Kidney tubule cell (primary cell): ENCODE data around the gene MMUT.
"Not testable (repeated sequence)": the region's sequence is repeated elsewhere in the genome, so short reads cannot be mapped to it uniquely, and the experiment has no call there.

Source experiments
- DNase-seq: peaks from one replicate; pipeline ENCODE4 v3.0.0-alpha.2; 2018; ENCODE audit warnings: low spot score

Gene MMUT

GRCh38 chr6:49423817-49424216, 39.2 kb downstream of the MMUT start:
- DNase-seq, result peak; percentile 34

DNA sequence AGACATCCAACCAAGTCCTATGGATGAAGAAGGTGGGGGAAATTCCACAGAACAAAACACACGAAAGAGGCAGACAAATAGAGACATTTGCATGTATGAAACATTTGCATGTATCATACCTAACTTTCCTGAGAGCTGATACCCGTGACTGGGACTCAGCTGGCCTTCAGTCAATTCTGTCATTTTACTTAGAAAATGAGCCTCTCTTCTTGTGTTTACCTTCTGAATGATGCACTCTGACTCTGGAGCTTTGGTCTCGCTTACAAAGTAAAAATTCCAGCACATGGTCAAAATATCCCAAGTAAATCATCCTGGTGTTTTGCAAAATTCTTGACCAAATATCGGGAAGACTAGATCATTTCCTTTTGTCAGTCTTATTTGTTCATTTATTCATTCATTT, 46.9 kb downstream of the MMUT start:
- DNase-seq, result peak; percentile 3

- DNase-seq, result peak; percentile 44
These were observed 47.7 kb downstream of the MMUT start for GRCh38 chr6:49415358-49415757.

DNA sequence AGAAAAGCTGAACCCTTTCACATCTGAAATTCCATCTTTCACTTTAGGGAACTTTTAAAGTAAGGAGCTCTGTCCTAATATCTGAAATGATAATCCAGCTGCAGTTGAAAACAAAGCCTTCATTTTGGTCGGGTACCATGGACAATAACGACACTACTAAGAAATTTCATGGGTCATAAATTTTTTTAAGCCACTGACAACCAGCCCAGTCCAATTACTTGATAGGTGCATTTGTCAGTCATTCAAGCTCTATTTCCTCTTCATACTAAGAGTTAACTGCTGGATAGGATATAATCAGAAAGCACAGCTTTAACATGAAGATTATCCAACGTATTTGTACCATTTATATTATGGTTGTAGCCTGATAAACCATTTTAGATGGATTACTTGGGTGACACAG, 52.5 kb downstream of the MMUT start:
- peak; percentile 64 for DNase-seq

GRCh38 chr6:49409951-49410542, 53.0 kb downstream of the MMUT start:
- DNase-seq, result peak; percentile 79

DNA sequence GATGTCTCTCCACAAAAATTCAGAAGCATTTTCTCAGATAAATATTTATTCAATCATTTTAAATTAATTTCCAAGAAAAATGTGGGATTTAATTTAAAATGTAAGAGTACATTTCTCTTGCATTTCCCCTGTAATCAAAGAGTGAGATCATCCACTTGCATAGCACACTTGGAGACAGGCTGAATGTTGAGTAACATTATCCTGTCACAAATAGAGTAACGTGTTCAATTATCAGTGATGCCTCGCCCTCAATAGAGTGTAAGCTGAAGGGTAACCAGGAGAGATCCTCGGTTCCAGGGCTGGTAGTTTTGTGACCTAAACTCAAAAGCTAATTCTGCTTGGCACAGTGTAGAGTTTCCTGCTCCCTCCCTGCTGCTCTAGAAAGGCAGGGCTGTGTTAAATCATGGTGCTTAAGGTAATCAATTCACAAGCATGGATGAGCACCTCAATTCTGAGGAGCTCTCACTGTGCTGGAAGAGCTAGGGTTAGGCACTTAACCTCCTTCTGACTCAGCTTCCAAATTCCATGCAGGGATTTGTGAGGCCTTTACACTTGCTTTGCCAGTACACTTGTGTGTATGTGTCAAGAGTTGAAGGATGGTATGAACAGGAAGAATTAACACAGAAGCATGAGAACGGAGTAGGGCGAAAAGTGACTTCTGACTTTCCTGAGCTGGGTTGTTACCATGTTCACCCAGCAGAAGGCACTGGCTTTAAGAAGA, 56.6 kb downstream of the MMUT start:
- DNase-seq, result peak; percentile 14

DNA sequence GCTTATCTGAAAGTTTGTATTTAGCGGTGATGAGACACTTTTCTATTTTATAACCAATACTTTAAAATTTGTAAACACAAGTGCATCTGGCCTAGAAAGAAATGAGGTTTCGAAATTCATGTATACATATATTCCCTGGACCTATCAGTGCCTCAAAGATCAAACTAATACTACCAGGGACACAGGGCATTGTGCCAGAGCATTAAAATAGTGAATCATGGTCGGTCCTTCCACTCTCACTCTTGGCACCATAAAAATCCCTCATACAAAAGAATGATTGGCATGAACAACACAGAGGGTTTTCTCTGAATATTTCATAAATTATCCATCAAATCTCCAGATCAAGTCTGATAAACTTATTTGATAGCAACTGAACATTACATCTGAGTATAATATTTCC, 62.0 kb downstream of the MMUT start:
- no peak for DNase-seq

DNA sequence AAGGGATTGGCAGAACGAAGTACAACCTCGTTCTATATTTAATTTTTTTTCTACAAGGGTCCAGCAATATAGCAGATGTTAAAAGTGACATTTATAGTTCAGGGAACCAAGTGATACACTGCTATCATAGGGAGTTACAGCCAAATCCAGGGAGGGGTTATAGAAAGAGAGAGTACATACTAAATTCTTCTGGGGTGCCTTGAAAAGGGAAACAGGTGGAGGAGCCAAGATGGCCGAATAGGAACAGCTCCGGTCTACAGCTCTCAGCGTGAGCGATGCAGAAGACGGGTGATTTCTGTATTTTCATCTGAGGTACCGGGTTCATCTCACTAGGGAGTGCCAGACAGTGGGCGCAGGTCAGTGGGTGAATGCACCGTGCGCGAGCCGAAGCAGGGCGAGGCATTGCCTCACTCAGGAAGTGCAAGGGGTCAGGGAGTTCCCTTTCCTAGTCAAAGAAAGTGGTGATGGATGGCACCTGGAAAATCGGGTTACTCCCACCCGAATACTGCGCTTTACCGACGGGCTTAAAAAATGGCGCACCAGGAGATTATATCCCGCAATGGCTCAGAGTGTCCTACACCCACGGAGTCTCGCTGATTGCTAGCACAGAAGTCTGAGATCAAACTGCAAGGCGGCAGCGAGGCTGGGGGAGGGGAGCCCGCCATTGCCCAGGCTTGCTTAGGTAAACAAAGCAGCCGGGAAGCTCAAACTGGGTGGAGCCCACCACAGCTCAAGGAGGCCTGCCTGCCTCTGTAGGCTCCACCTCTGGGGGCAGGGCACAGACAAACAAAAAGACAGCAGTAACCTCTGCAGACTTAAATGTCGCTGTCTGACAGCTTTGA, 76.2 kb downstream of the MMUT start:
- DNase-seq, result not testable (repeated sequence)

DNA sequence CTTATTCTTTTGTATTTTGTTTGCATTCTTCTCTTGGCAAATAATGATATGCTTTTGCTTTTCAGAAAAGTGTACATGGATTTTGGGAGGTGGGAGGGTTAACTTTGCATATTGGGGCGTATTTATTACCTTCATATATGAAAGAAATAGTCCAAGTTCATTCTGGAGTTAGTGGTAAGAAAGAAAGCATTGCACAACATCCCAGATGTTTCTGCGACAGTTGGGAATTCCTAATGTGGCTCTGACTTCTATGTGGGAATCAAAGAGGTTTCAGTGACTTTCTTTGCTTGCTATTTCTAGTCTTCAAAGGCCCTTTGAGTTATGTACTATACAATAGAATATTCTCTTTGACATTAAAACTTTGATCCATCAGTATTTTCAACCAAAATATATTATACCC, 78.1 kb downstream of the MMUT start:
- no peak for DNase-seq
